ENCODE data around the gene LMNA.

DNA sequence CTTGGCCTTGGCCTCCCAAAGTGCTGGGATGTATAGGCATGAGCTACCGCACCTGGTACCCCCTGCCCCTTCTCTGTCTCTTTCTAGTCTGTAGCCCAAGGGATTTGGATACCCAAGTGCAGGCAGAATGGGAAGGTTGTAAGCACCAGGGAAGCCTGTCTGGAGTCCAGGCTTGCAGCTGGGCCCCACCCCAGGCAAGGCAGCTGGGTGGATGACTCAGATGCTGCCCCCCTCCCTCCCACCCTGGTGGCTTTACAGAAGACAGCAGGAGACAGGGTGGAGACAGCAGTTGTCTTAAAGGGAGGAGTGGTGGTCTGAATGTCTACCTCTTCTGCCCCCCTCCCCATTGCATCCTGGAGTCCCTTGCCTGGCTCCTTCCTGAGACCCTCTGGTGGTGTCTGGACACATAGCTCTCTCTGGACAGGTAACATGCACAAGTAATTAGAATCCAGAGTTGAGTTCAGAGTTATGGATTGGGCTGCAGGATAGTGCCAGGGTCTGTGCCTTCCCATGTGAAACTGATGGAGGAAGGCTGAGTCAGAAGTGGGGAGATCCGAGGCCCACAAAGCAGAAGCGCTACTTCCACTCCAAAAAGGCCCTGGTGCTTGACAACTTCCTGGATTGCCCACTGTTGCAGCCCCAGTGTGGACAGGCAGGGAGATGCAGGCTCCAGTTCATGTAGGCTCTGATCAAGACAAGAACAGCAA lies 5.1 kb downstream of the LMNA start:
- TF ChIP-seq EZH2phosphoT487 (IDR thresholded peaks at IDR 0.05; ENCODE audit: low read depth, severe bottlenecking, unreplicated experiment) (no peak), CTCF (IDR thresholded peaks at IDR 0.05; ENCODE audit: poor library complexity) (no peak), EZH2 (IDR thresholded peaks at IDR 0.05; ENCODE audit: borderline replicate concordance) (no peak)

Measured in hepatocyte (in vitro differentiated cells).